AG08396 (cell line): Measurements from ENCODE around the gene CYYR1.

Experiments used
- DNase-seq: peaks from one replicate; pipeline ENCODE4 v3.0.0; 2012; ENCODE audit warnings: low spot score, mixed read lengths

Gene CYYR1

GRCh38 chr21:26553898-26554297 lies 19.2 kb downstream of the CYYR1 start:
- DNase-seq: no peak

GRCh38 chr21:26550326-26550725 lies 22.8 kb downstream of the CYYR1 start:
- DNase-seq: no peak

GRCh38 chr21:26546446-26547097 lies 26.5 kb downstream of the CYYR1 start:
- DNase-seq: no peak

- DNase-seq: no peak
These were observed 28.8 kb downstream of the CYYR1 start for GRCh38 chr21:26544201-26544775.

GRCh38 chr21:26540651-26541050 lies 32.4 kb downstream of the CYYR1 start:
- no peak for DNase-seq

GRCh38 chr21:26539566-26539965 lies 33.5 kb downstream of the CYYR1 start:
- no peak for DNase-seq

GRCh38 chr21:26534517-26534916 lies 38.6 kb downstream of the CYYR1 start:
- no peak for DNase-seq

- no peak for DNase-seq
These were observed 40.9 kb downstream of the CYYR1 start for GRCh38 chr21:26532208-26532607.

GRCh38 chr21:26529526-26529925 lies 43.6 kb downstream of the CYYR1 start:
- no peak for DNase-seq

GRCh38 chr21:26528882-26529281 lies 44.2 kb downstream of the CYYR1 start:
- no peak for DNase-seq

GRCh38 chr21:26522704-26523103 lies 50.4 kb downstream of the CYYR1 start:
- DNase-seq: no peak

- DNase-seq: no peak
These were observed 53.9 kb downstream of the CYYR1 start for GRCh38 chr21:26519142-26519541.

- DNase-seq: no peak
These were observed 57.8 kb downstream of the CYYR1 start for GRCh38 chr21:26515257-26515656.

- DNase-seq: no peak
These were observed 59.9 kb downstream of the CYYR1 start for GRCh38 chr21:26513212-26513611.

- no peak for DNase-seq
These were observed 60.4 kb downstream of the CYYR1 start for GRCh38 chr21:26512664-26513063.

GRCh38 chr21:26508903-26509302 lies 64.2 kb downstream of the CYYR1 start:
- no peak for DNase-seq

GRCh38 chr21:26506956-26507355 lies 66.1 kb downstream of the CYYR1 start:
- DNase-seq: peak; percentile 16

- no peak for DNase-seq
These were observed 67.9 kb downstream of the CYYR1 start for GRCh38 chr21:26505211-26505610.

- DNase-seq: no peak
These were observed 69.7 kb downstream of the CYYR1 start for GRCh38 chr21:26503414-26503813.

GRCh38 chr21:26501495-26502021 lies 71.5 kb downstream of the CYYR1 start:
- no peak for DNase-seq

GRCh38 chr21:26499495-26499894 lies 73.6 kb downstream of the CYYR1 start:
- DNase-seq: no peak

- DNase-seq: no peak
These were observed 77.7 kb downstream of the CYYR1 start for GRCh38 chr21:26495283-26495849.

GRCh38 chr21:26491663-26492062 lies 81.4 kb downstream of the CYYR1 start:
- DNase-seq: no peak

- no peak for DNase-seq
These were observed 82.3 kb downstream of the CYYR1 start for GRCh38 chr21:26490771-26491170.
